IMR-90 (cell line): ENCODE results near the gene ARPC1A. TPM values are rescaled to one million over a fixed set of nuclear protein-coding genes. Genes with fewer than 3 reads are reported as not detected.

Experiments used
- ATAC-seq: fragments of 200-7000 bp; cut with Tn5 transposase; 2 replicates; pipeline ENCODE4 v1.9.1; 2020; ENCODE audit warnings: low read depth, mild to moderate bottlenecking, moderate library complexity
- BruUV-seq: library from RNA; stranded (reverse); fragments of 400-500 nt; replicated peaks from 2 replicates; lab custom pipeline; 2021; lab: Mats Ljungman, UMichigan
- CTCF ChIA-PET: fragments of 300-600 bp; formaldehyde crosslinking; extraction: SDS; loops from one replicate; lab custom pipeline; 2021; ENCODE audit warnings: antibody characterized with exemption; lab: Yijun Ruan, JAX
- POLR2A ChIA-PET: fragments of 300-600 bp; sonication (Branson Sonifier 250); formaldehyde crosslinking; loops from one replicate; lab custom pipeline; 2022; ENCODE audit warnings: antibody characterized with exemption; ENCODE audit not compliant: unreplicated experiment; lab: Charles Lee
- DNase-seq: peaks from one replicate; pipeline ENCODE4 v3.0.0; 2013
- H2AFZ ChIP-seq: replicated peaks from 2 replicates; pipeline ENCODE3; 2013; ENCODE audit warnings: low read length, mild to moderate bottlenecking; ENCODE audit not compliant: poor library complexity
- H2AK5ac ChIP-seq: 2 replicates; pipeline ENCODE4 v1.6.1; 2013; ENCODE audit warnings: low read depth, low read length, inconsistent platforms
- H2AK9ac ChIP-seq: replicated peaks from 2 replicates; pipeline ENCODE3; 2013; ENCODE audit warnings: mild to moderate bottlenecking, low read depth, low read length, moderate library complexity; ENCODE audit not compliant: poor library complexity
- H2BK120ac ChIP-seq: 2 replicates; pipeline ENCODE4 v1.6.1; 2013; ENCODE audit warnings: low read depth, low read length, inconsistent platforms
- H2BK15ac ChIP-seq: 3 replicates; pipeline ENCODE4 v1.6.1; 2013; ENCODE audit warnings: low read depth, low read length, inconsistent platforms
- H2BK20ac ChIP-seq: 2 replicates; pipeline ENCODE4 v1.6.1; 2013; ENCODE audit warnings: low read depth, mild to moderate bottlenecking, inconsistent platforms, low read length, moderate library complexity
- H2BK5ac ChIP-seq: 2 replicates; pipeline ENCODE4 v1.6.1; 2013; ENCODE audit warnings: mild to moderate bottlenecking, low read depth, low read length, inconsistent platforms; ENCODE audit not compliant: poor library complexity, severe bottlenecking
- H3K14ac ChIP-seq: replicated peaks from 2 replicates; pipeline ENCODE4 v1.6.1; 2013; ENCODE audit warnings: low read depth, low read length, inconsistent platforms
- H3K18ac ChIP-seq: 2 replicates; pipeline ENCODE4 v1.6.1; 2013; ENCODE audit warnings: low read depth, low read length, control low read depth
- H3K23ac ChIP-seq: 2 replicates; pipeline ENCODE4 v1.6.1; 2013; ENCODE audit warnings: low read depth, low read length, inconsistent platforms
- H3K27ac ChIP-seq: 2 replicates; pipeline ENCODE4 v1.5.1; 2013; ENCODE audit warnings: mild to moderate bottlenecking, control low read depth, low read length; ENCODE audit not compliant: insufficient read depth
- H3K27me3 ChIP-seq: 2 replicates; pipeline ENCODE4 v1.6.1; 2013; ENCODE audit warnings: low read length; ENCODE audit not compliant: control insufficient read depth, insufficient read depth
- H3K36me3 ChIP-seq: 2 replicates; pipeline ENCODE4 v1.6.1; 2013; ENCODE audit warnings: low read length, mixed read lengths; ENCODE audit not compliant: control insufficient read depth, insufficient read depth
- H3K4ac ChIP-seq: 2 replicates; pipeline ENCODE4 v1.6.1; 2013; ENCODE audit warnings: low read depth, low read length, inconsistent platforms
- H3K4me1 ChIP-seq: 2 replicates; pipeline ENCODE4 v1.6.1; 2013; ENCODE audit warnings: low read length, mixed read lengths; ENCODE audit not compliant: control insufficient read depth, insufficient read depth
- H3K4me2 ChIP-seq: 2 replicates; pipeline ENCODE4 v1.6.1; 2013; ENCODE audit warnings: low read depth, mild to moderate bottlenecking, control low read depth, low read length, moderate library complexity
- H3K4me3 ChIP-seq: 2 replicates; pipeline ENCODE4 v1.5.1; 2013; ENCODE audit warnings: low read depth, mild to moderate bottlenecking, control low read depth, low read length, moderate library complexity; ENCODE audit not compliant: insufficient read depth
- H3K56ac ChIP-seq: 2 replicates; pipeline ENCODE4 v1.6.1; 2013; ENCODE audit warnings: low read length, inconsistent platforms; ENCODE audit not compliant: insufficient read depth; ENCODE audit errors: extremely low read depth
- H3K79me1 ChIP-seq, 2 experiments: 2 replicates each; pipeline ENCODE4 v1.6.1; 2013; ENCODE audit warnings: low read length in 2 of 2, inconsistent platforms in 1 of 2, low read depth in 1 of 2
- H3K9ac ChIP-seq: 2 replicates; pipeline ENCODE4 v1.6.1; 2013; ENCODE audit warnings: low read depth, low read length, control low read depth
- H3K9me1 ChIP-seq: 2 replicates; pipeline ENCODE4 v1.6.1; 2013; ENCODE audit warnings: low read length, inconsistent platforms; ENCODE audit not compliant: insufficient read depth
- H3K9me3 ChIP-seq: 2 replicates; pipeline ENCODE4 v1.6.1; 2013; ENCODE audit warnings: low read length; ENCODE audit not compliant: control insufficient read depth, insufficient read depth
- H4K20me1 ChIP-seq: 2 replicates; pipeline ENCODE4 v1.6.1; 2013; ENCODE audit warnings: low read length, inconsistent platforms; ENCODE audit not compliant: insufficient read depth
- H4K5ac ChIP-seq: 2 replicates; pipeline ENCODE4 v1.6.1; 2013; ENCODE audit warnings: mild to moderate bottlenecking, low read depth, low read length, control low read depth
- H4K8ac ChIP-seq, 2 experiments: 2 replicates each; pipeline ENCODE4 v1.6.1; 2013; ENCODE audit warnings: low read depth in 2 of 2, low read length in 2 of 2, control low read depth in 1 of 2, inconsistent platforms in 1 of 2
- H4K91ac ChIP-seq: 2 replicates; pipeline ENCODE4 v1.6.1; 2013; ENCODE audit warnings: low read depth, low read length, inconsistent platforms; ENCODE audit not compliant: insufficient read depth
- BHLHE40 ChIP-seq: fragments of 150-350 bp; IDR thresholded peaks from 2 replicates; pipeline ENCODE4 v1.6.1; 2016; ENCODE audit warnings: mild to moderate bottlenecking, low read depth, low read length
- CEBPB ChIP-seq: IDR thresholded peaks from 2 replicates; pipeline ENCODE4 v1.6.1; 2012; ENCODE audit warnings: low read depth, low read length, improper control_type of control experiment
- CHD1 ChIP-seq: IDR thresholded peaks from 2 replicates; pipeline ENCODE4 v1.6.1; 2012; ENCODE audit warnings: low read depth, low read length, improper control_type of control experiment
- CTCF ChIP-seq: conservative IDR thresholded peaks from 2 replicates; pipeline ENCODE4 v1.5.1; 2012; ENCODE audit warnings: mild to moderate bottlenecking, low read depth, low read length, improper control_type of control experiment
- ELK1 ChIP-seq: fragments of 150-350 bp; IDR thresholded peaks from 2 replicates; pipeline ENCODE4 v1.6.1; 2016; ENCODE audit warnings: low read depth, mild to moderate bottlenecking, low read length, moderate library complexity, borderline replicate concordance
- FOS ChIP-seq: fragments of 150-350 bp; IDR thresholded peaks from 2 replicates; pipeline ENCODE4 v1.6.1; 2016; ENCODE audit warnings: low read depth, low read length
- MAFK ChIP-seq: IDR thresholded peaks from 2 replicates; pipeline ENCODE4 v1.6.1; 2012; ENCODE audit warnings: low read depth, low read length, improper control_type of control experiment
- MAZ ChIP-seq: IDR thresholded peaks from 2 replicates; pipeline ENCODE4 v1.6.1; 2012; ENCODE audit warnings: low read depth, mild to moderate bottlenecking, low read length, improper control_type of control experiment, moderate library complexity, borderline replicate concordance
- MXI1 ChIP-seq: IDR thresholded peaks from 2 replicates; pipeline ENCODE4 v1.6.1; 2012; ENCODE audit warnings: low read depth, mild to moderate bottlenecking, low read length, moderate library complexity, borderline replicate concordance
- NFE2L2 ChIP-seq: fragments of 150-350 bp; IDR thresholded peaks from 2 replicates; pipeline ENCODE4 v1.6.1; 2016; ENCODE audit warnings: low read depth, mild to moderate bottlenecking, low read length
- POLR2A ChIP-seq: IDR thresholded peaks from 2 replicates; pipeline ENCODE4 v1.6.1; 2012; ENCODE audit warnings: mild to moderate bottlenecking, low read depth, low read length
- RAD21 ChIP-seq: IDR thresholded peaks from 2 replicates; pipeline ENCODE4 v1.6.1; 2012; ENCODE audit warnings: low read length, improper control_type of control experiment
- RCOR1 ChIP-seq: IDR thresholded peaks from 2 replicates; pipeline ENCODE4 v1.6.1; 2012; ENCODE audit warnings: mild to moderate bottlenecking, low read length, improper control_type of control experiment; ENCODE audit not compliant: insufficient replicate concordance
- RFX5 ChIP-seq: IDR thresholded peaks from 2 replicates; pipeline ENCODE4 v1.8.0; 2012; ENCODE audit warnings: low read depth, mild to moderate bottlenecking, low read length, moderate library complexity
- SMC3 ChIP-seq: fragments of 150-350 bp; IDR thresholded peaks from 2 replicates; pipeline ENCODE4 v1.6.1; 2016; ENCODE audit warnings: low read depth, mild to moderate bottlenecking, antibody characterized with exemption, low read length, moderate library complexity
- USF2 ChIP-seq: fragments of 150-350 bp; IDR thresholded peaks from 2 replicates; pipeline ENCODE4 v1.6.1; 2017; ENCODE audit warnings: mild to moderate bottlenecking, antibody characterized with exemption, low read length, low read depth
- WGBS, 2 experiments: methylation state at CpG; one replicate each; pipeline versions ENCODE4 v1.1.5 to v1.1.7; 2013; ENCODE audit warnings: missing lambda C conversion rate in 2 of 2; ENCODE audit not compliant: insufficient read length in 1 of 2; ENCODE audit errors: extremely low coverage in 2 of 2; 5-methylcytosine and 5-hydroxymethylcytosine counted together
- dilution Hi-C: fragments of 300-500 bp; cut with HindIII; formaldehyde crosslinking; loops from one replicate; pipeline ENCODE4 v1.14.3; 2018; ENCODE audit warnings: low sequenced_read_pairs; ENCODE audit not compliant: unreplicated experiment
- in situ Hi-C: fragments of 300-500 bp; cut with MboI; formaldehyde crosslinking; loops from 3 replicates; pipeline ENCODE4 v1.14.3; 2019; ENCODE audit warnings: low sequenced_read_pairs, inconsistent platforms, mixed read lengths
- intact Hi-C: fragments of 100-400 bp; cut with micrococcal nuclease; formaldehyde crosslinking; loops from 2 replicates; pipeline ENCODE4 v1.10.0; 2022
- polyA plus RNA-seq, 3 experiments: library from polyadenylated mRNA; depleted of rRNA; stranded (reverse); fragments of >200 nt; gene quantifications; 2 replicates each; pipeline ENCODE4 v1.2.3, GENCODE V29; 2012; ENCODE audit warnings: low replicate concordance in 1 of 3
- total RNA-seq: library from RNA; depleted of rRNA; stranded (reverse); fragments of >200 nt; gene quantifications from 2 replicates; pipeline ENCODE4 v1.2.3, GENCODE V29; 2012

ARPC1A gene
- total and polyA plus RNA-seq, 2 of the 4 experiments (the other 2 are of a cell fraction), result 253 to 327 TPM

- H3K79me1 ChIP-seq, result no peaks in the 10 kb centered on the region
- H2BK5ac ChIP-seq, result no peak overlapping the region
- H2BK20ac ChIP-seq, result no peak overlapping the region
- no peak overlapping the region for H4K91ac ChIP-seq
- H3K4me3 ChIP-seq, result no peak overlapping the region
- no peak overlapping the region for H3K4ac ChIP-seq
- CTCF ChIA-PET, result no interaction called here
- H3K9ac ChIP-seq, result no peak overlapping the region
- DNase-seq (no peak), ATAC-seq (no peak)
- H3K27me3 ChIP-seq, result no peaks in the 10 kb centered on the region; the same call in 1 of the 2 replicates
- peaks cover 4% of the 10 kb centered on the region; the same call in 1 of the 2 replicates for H3K9me1 ChIP-seq
- no peaks in the 10 kb centered on the region for H3K36me3 ChIP-seq
- H3K4me1 ChIP-seq, result peaks cover 5% of the 10 kb centered on the region; the same call in 1 of the 2 replicates
- no peak overlapping the region for H2BK120ac ChIP-seq
- no peak overlapping the region for H2AK9ac ChIP-seq
- no peak overlapping the region for H3K4me2 ChIP-seq
- H3K23ac ChIP-seq, result no peak overlapping the region
- in situ Hi-C loops (no loop called here), intact Hi-C loops (no loop called here), dilution Hi-C loops (no loop called here)
- H4K20me1 ChIP-seq, result no peaks in the 10 kb centered on the region
- H3K27ac ChIP-seq, result no peak overlapping the region
- no peak overlapping the region for H4K8ac ChIP-seq
- no peak overlapping the region for H3K14ac ChIP-seq
- POLR2A ChIA-PET, result no interaction called here
- H2BK15ac ChIP-seq, result no peak overlapping the region
- no peak overlapping the region for H4K5ac ChIP-seq
- no peak overlapping the region for H3K56ac ChIP-seq
- no peaks in the 10 kb centered on the region for H3K9me3 ChIP-seq
- TF ChIP-seq ELK1 (no peak), MAFK (no peak), BHLHE40 (no peak), CTCF (no peak), FOS (no peak), RCOR1 (no peak), SMC3 (no peak), POLR2A (no peak), RAD21 (no peak), USF2 (no peak), MAZ (no peak), RFX5 (no peak), MXI1 (no peak), CHD1 (no peak), CEBPB (no peak), NFE2L2 (no peak)
- BruUV-seq, result no TSS peak
- WGBS, 2 experiments, result 95% methylated on average over 3 of the region's 9 CpGs; no CpG with 5 or more reads in 1 of the 2 experiments
- no peak overlapping the region for H3K18ac ChIP-seq
- H2AFZ ChIP-seq, result no peak overlapping the region
- no peak overlapping the region for H2AK5ac ChIP-seq
Observed at GRCh38 chr7:99289185-99289584, 36.5 kb upstream of the ARPC1A start.
